ENCODE data around the gene CHKA. TPM values are rescaled to one million over a fixed set of nuclear protein-coding genes. Genes with fewer than 3 reads are reported as not detected.

The CHKA gene
- total RNA-seq, 2 experiments from 2014 or later = 6.1 to 6.6 TPM

DNA sequence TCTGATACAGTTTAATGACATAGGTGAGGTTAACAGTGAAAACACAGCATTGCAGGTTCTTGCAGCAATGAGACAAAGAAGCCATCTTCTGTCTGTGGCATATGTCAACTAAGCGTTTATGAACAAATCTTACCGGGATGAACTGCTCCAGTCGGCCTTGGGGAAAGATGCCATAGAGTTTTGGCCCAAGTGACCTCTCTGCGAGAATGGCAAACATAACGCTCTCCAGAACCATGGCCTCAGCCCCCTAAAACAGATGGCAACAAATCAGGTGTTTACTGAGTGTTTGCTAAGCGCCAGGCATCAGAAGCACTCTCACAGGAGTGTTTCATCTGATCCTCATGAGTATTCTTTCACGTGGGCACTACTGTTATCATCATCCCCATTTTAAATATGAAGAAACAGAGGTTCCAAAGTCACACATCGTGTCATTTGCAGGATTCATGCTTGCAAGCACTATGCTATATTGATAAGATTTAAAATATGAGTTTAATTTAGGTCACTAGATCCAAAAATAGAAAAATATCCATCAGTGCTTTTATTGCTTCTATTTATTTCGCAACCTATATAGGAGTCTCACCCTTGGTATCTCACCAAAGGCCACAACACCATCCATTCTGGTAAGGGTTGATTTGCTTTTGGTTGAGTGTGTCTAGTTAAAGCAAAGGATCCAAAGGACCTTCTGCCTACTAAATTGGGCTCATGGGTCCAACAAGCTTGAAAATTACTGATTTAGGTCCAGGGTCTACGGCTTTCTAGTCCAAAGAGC lies 46.4 kb downstream of the CHKA start:
- Mint-ChIP-seq H3K4me3 (no peak overlapping the region), H3K9me3 (no peaks in the 10 kb centered on the region), H3K4me1 (ENCODE audit: low read depth) (no peaks in the 10 kb centered on the region), H3K36me3 (peaks cover 7% of the 10 kb centered on the region), H3K27ac (no peak overlapping the region), H3K27me3 (no peaks in the 10 kb centered on the region)
- ChIA-PET CTCF (no interaction called here), POLR2A (no interaction called here)
- intact Hi-C loops (cut with micrococcal nuclease) = no loop called here
- DNase-seq = no peak

DNA sequence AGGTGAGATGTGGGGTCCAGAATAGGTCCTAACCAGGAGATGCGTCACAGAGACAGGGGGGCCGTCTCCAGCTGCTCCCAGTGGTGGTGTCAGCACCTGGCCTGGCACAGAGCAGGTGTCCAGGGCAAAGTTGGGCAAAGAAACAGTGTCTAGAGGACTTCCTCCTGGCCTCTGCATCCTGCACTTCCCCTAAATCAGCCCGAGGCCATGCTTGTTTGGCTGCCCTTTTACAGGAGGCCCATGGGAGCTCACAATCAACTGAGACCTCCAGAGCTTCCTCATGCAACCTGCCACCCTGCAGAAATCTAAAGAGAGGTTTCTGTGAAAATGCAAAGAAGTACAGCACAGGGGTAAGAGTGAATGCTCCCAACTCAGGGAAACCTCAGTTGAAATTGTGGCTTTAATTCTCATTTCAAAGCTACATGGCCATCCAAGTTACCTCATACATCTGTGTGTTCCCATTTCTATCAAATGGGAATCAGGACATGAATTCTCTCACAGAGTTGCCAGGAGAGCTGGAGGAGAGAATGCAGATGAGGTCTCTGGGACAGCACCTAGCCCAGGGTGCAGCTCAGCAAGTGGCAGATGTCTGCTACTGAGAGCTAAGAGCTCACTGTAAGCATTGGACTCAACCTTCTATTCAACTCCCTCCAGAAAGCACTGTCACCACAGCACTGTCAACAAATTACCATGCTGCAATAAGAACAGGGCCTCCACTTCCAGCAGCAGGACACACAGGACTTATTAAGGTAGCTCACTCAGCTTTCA lies 49.7 kb downstream of the CHKA start:
- H3K4me1 Mint-ChIP-seq (ENCODE audit: low read depth) = no peaks in the 10 kb centered on the region
- peaks cover 11% of the 10 kb centered on the region for H3K36me3 Mint-ChIP-seq
- ChIA-PET POLR2A (interaction anchor here (0.5 to 1.0 kb wide), 2 partner anchors 10 to 260 kb away, joined by 3 read pairs; no protein-coding TSS in a partner anchor), CTCF (no interaction called here)
- H3K27me3 Mint-ChIP-seq = no peaks in the 10 kb centered on the region
- no peaks in the 10 kb centered on the region for H3K9me3 Mint-ChIP-seq
- H3K27ac Mint-ChIP-seq = no peak overlapping the region
- intact Hi-C loops (cut with micrococcal nuclease) = no loop called here
- H3K4me3 Mint-ChIP-seq = no peak overlapping the region
- no peak for DNase-seq

- intact Hi-C loops (cut with micrococcal nuclease) = no loop called here
- no peak overlapping the region for H3K4me3 Mint-ChIP-seq
- POLR2A ChIA-PET = no interaction called here
- H3K27me3 Mint-ChIP-seq = no peaks in the 10 kb centered on the region
- H3K9me3 Mint-ChIP-seq = no peaks in the 10 kb centered on the region
- peaks cover 19% of the 10 kb centered on the region for H3K36me3 Mint-ChIP-seq
- no peaks in the 10 kb centered on the region for H3K4me1 Mint-ChIP-seq (ENCODE audit: low read depth)
- no peak for DNase-seq
- H3K27ac Mint-ChIP-seq = no peak overlapping the region
- CTCF ChIA-PET = no interaction called here
These were observed 53.2 kb downstream of the CHKA start for GRCh38 chr11:68067991-68068390.

GRCh38 chr11:68066742-68067141 lies 54.4 kb downstream of the CHKA start:
- intact Hi-C loops (cut with micrococcal nuclease) = no loop called here
- Mint-ChIP-seq H3K4me3 (no peak overlapping the region), H3K27ac (no peak overlapping the region), H3K36me3 (peaks cover 19% of the 10 kb centered on the region), H3K4me1 (ENCODE audit: low read depth) (no peaks in the 10 kb centered on the region), H3K9me3 (no peaks in the 10 kb centered on the region), H3K27me3 (no peaks in the 10 kb centered on the region)
- ChIA-PET POLR2A (no interaction called here), CTCF (interaction anchor here (0.7 kb wide), 1 partner anchor 142 kb away, joined by 3 read pairs; no protein-coding TSS in a partner anchor)
- no peak for DNase-seq

DNA sequence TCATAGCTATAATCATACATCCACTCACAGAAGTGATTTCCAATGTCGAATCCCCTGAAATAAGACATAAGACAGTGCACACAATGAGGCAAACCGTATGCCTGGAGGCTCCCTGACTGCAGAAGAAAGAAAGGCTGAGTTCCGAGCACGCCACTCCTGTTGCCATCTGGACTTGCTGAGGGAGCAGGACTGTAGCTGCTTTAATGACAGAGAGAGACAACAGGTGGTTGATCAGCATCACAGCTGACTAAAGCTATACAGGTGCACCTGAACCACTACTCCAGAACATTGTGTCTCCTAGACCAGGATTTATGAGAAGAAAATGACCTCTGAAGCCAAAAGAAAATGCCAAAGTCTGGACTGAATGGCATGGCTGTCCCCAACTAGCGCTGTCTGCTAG lies 55.3 kb downstream of the CHKA start:
- no peaks in the 10 kb centered on the region for H3K27me3 Mint-ChIP-seq
- no peaks in the 10 kb centered on the region for H3K4me1 Mint-ChIP-seq (ENCODE audit: low read depth)
- DNase-seq = no peak
- ChIA-PET CTCF (no interaction called here), POLR2A (no interaction called here)
- no peak overlapping the region for H3K4me3 Mint-ChIP-seq
- peaks cover 19% of the 10 kb centered on the region for H3K36me3 Mint-ChIP-seq
- no peak overlapping the region for H3K27ac Mint-ChIP-seq
- intact Hi-C loops (cut with micrococcal nuclease) = no loop called here
- no peaks in the 10 kb centered on the region for H3K9me3 Mint-ChIP-seq

DNA sequence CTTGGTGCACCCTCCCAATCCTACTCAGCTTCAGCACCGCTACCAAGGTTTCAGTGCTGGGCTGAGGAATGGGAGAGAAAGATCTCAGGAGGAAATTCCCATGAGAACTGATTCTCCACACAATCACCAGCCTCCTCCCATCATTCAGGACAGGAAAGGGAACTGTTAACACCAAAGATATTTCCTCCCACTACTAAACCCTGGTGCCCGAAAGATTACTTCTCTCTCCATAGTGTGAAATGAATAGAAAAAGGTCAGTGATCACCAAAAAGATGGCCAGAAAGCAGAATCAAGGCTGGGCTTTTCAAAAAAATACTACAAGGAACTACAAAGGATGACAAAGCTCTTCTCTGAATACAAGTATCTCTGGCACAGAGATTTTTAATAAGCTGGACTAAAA lies 56.3 kb downstream of the CHKA start:
- H3K9me3 Mint-ChIP-seq = no peaks in the 10 kb centered on the region
- H3K4me1 Mint-ChIP-seq (ENCODE audit: low read depth) = no peaks in the 10 kb centered on the region
- H3K36me3 Mint-ChIP-seq = peaks cover 13% of the 10 kb centered on the region
- H3K27me3 Mint-ChIP-seq = no peaks in the 10 kb centered on the region
- POLR2A ChIA-PET = interaction anchor here (0.6 kb wide), 1 partner anchor 15 kb away, joined by 3 read pairs; no protein-coding TSS in a partner anchor
- CTCF ChIA-PET = no interaction called here
- no peak overlapping the region for H3K4me3 Mint-ChIP-seq
- DNase-seq = no peak
- intact Hi-C loops (cut with micrococcal nuclease) = no loop called here
- no peak overlapping the region for H3K27ac Mint-ChIP-seq

DNA sequence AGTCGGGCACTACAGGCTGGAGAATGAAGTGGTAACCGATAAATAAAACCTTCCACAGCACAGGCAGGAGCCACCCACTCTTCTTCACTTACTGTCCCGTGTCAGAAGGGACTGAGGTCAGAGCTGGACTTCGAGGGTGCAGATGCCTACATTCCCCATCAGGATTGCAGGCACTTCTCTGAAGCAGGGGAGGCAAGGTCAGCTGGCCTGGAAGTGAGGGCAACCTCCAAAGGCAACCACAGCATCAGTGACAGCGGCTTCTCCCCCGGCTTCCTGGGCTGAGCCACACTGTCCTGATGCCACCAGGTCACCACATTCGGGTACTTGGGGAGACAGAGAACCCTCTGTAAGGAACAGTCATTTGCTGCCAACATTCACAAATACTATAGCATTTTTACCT lies 59.7 kb downstream of the CHKA start:
- Mint-ChIP-seq H3K27me3 (no peaks in the 10 kb centered on the region), H3K4me3 (no peak overlapping the region), H3K27ac (no peak overlapping the region), H3K4me1 (ENCODE audit: low read depth) (no peaks in the 10 kb centered on the region), H3K36me3 (peaks cover 8% of the 10 kb centered on the region), H3K9me3 (no peaks in the 10 kb centered on the region)
- intact Hi-C loops (cut with micrococcal nuclease) = no loop called here
- POLR2A ChIA-PET = interaction anchor here (0.7 kb wide), 1 partner anchor 10 kb away, joined by 3 read pairs; no protein-coding TSS in a partner anchor
- no peak for DNase-seq
- CTCF ChIA-PET = no interaction called here

DNA sequence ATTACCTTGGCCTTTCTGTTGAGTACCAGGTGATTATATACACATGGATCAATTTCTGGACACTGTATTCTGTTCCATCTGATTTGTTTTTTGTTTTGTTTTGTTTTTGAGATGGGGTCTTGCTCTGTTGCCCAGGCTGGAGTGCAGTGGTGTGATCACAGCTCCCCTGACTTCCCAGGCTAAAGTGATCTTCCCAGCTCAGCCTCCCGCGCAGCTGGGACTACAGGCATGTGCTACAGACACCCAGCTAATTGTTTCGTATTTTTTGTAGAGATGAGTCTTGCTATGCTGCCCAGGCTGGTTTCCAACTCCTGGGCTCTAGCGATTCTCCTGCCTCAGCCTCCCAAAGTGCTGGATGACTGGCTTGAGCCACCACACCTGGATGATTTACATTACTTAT lies 63.4 kb downstream of the CHKA start:
- no peak overlapping the region for H3K4me3 Mint-ChIP-seq
- no peaks in the 10 kb centered on the region for H3K9me3 Mint-ChIP-seq
- no peak for DNase-seq
- H3K27ac Mint-ChIP-seq = no peak overlapping the region
- ChIA-PET CTCF (no interaction called here), POLR2A (no interaction called here)
- no peaks in the 10 kb centered on the region for H3K4me1 Mint-ChIP-seq (ENCODE audit: low read depth)
- no peaks in the 10 kb centered on the region for H3K36me3 Mint-ChIP-seq
- H3K27me3 Mint-ChIP-seq = no peaks in the 10 kb centered on the region
- intact Hi-C loops (cut with micrococcal nuclease) = no loop called here

DNA sequence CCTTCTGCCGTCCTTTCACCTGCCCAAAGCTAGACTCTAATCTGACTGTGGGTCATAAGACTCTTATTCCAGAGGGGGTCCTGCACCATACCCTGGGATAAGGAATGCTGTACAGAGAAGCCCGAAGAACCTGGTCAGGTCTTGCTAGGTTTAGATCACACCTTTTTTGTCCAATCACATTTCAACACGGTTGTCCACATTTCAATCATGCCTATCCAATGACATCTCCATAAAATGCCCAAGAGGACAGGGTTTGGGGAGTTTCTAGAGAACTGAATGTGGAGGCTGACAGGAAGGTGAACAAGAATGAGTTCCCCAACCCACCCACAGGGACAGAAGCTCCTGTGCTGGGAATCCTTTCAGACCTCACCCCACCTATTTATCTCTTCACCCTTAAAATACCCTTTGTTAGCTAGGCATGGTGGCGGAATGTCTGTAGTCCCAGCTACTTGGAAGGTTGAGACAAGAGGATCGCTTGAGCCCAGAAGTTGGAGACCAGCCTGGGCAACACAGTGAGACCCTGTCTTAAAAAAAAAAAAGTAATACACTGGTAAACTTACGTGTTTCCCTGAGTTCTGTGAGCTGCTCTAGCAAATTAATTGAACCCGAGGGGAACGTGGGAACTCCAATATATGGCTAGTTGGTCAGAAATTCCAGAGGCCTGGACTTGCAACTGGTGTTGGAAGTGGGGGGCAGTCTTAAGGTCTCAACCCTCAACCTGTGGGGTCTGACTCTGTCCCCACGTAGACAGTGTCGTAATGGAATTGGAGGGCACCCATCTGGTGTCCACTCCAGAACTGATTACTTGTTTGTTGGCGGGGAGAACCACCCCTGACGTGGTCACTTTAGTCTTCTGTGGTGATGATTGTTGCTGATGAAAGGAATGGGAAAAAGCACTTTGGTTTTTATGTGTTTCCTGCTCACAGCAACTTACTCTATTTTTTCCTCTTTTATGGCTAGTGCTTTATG lies 64.6 kb downstream of the CHKA start:
- H3K9me3 Mint-ChIP-seq = no peaks in the 10 kb centered on the region
- H3K27me3 Mint-ChIP-seq = no peaks in the 10 kb centered on the region
- H3K27ac Mint-ChIP-seq = no peak overlapping the region
- POLR2A ChIA-PET = no interaction called here
- no peak for DNase-seq
- H3K36me3 Mint-ChIP-seq = peaks cover 6% of the 10 kb centered on the region
- no peaks in the 10 kb centered on the region for H3K4me1 Mint-ChIP-seq (ENCODE audit: low read depth)
- H3K4me3 Mint-ChIP-seq = no peak overlapping the region
- intact Hi-C loops (cut with micrococcal nuclease) = no loop called here
- CTCF ChIA-PET = no interaction called here

- H3K9me3 Mint-ChIP-seq = no peaks in the 10 kb centered on the region
- ChIA-PET POLR2A (no interaction called here), CTCF (no interaction called here)
- no peak for DNase-seq
- H3K4me3 Mint-ChIP-seq = no peak overlapping the region
- H3K27me3 Mint-ChIP-seq = no peaks in the 10 kb centered on the region
- H3K36me3 Mint-ChIP-seq = peaks cover 15% of the 10 kb centered on the region
- intact Hi-C loops (cut with micrococcal nuclease) = no loop called here
- H3K27ac Mint-ChIP-seq = no peak overlapping the region
- H3K4me1 Mint-ChIP-seq (ENCODE audit: low read depth) = no peaks in the 10 kb centered on the region
These were observed 67.0 kb downstream of the CHKA start for GRCh38 chr11:68053981-68054812.

GRCh38 chr11:68053117-68053516 lies 68.1 kb downstream of the CHKA start:
- ChIA-PET CTCF (no interaction called here), POLR2A (no interaction called here)
- no peak overlapping the region for H3K4me3 Mint-ChIP-seq
- H3K4me1 Mint-ChIP-seq (ENCODE audit: low read depth) = no peaks in the 10 kb centered on the region
- no peaks in the 10 kb centered on the region for H3K27me3 Mint-ChIP-seq
- intact Hi-C loops (cut with micrococcal nuclease) = no loop called here
- no peaks in the 10 kb centered on the region for H3K9me3 Mint-ChIP-seq
- H3K27ac Mint-ChIP-seq = no peak overlapping the region
- DNase-seq = no peak
- H3K36me3 Mint-ChIP-seq = peaks cover 15% of the 10 kb centered on the region

All from activated CD4-positive, alpha-beta memory T cell treated with anti-CD3 and anti-CD28 coated beads for 36 hours (primary cell).